Epithelial cell of proximal tubule (primary cell): ENCODE data around the gene TAF6. TPM values are rescaled to one million over a fixed set of nuclear protein-coding genes. Genes with fewer than 3 reads are reported as not detected.
A peak's percentile ranks its signal among the peaks of the same experiment; 100 is the strongest.
"Not testable (repeated sequence)": the region's sequence is repeated elsewhere in the genome, so short reads cannot be mapped to it uniquely, and the experiment has no call there.

Experiments used
- DNase-seq: peaks from one replicate; pipeline ENCODE4 v3.0.0-alpha.2; 2011; ENCODE audit warnings: low read depth
- H3K4me3 ChIP-seq: 2 replicates; pipeline ENCODE4 v1.5.1; 2011; ENCODE audit warnings: low read depth, mild to moderate bottlenecking, low read length
- CTCF ChIP-seq: conservative IDR thresholded peaks from 2 replicates; pipeline ENCODE4 v1.5.1; 2012; ENCODE audit warnings: low read depth, mild to moderate bottlenecking, low read length
- total RNA-seq: library from RNA; depleted of rRNA; stranded (reverse); fragments of >200 nt; gene quantifications from 2 replicates; pipeline ENCODE4 v1.2.3, GENCODE V29; 2015

The TAF6 gene
- total RNA-seq, 1 donor from 2014 or later, result 62.8 TPM

- no peak for DNase-seq
- TF ChIP-seq CTCF, result peak; percentile 97
- no peak overlapping the region for H3K4me3 ChIP-seq
These were observed 13.6 kb upstream of the TAF6 start for GRCh38 chr7:100132697-100133151.

DNA sequence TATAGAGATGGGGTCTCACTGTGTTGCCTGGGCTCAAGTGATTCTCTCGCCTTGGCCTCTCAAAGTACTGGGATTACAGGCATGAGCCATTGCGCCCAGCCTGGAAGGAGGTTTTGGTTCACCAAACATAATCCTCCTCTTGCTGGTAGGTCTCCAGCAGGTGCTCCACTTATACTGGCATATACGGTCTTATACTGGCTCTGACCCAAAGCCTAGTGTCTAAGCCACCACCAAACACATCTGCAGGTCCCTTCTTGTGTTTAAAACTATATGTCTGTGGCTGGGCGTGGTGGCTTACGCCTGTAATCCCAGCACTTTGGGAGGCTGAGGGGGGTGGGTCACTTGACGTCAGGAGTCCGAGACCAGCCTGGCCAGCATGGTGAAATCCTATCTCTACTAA is 13.0 kb upstream of the TAF6 start:
- no peak for DNase-seq
- no peak overlapping the region for H3K4me3 ChIP-seq
- TF ChIP-seq CTCF, result no peak

DNA sequence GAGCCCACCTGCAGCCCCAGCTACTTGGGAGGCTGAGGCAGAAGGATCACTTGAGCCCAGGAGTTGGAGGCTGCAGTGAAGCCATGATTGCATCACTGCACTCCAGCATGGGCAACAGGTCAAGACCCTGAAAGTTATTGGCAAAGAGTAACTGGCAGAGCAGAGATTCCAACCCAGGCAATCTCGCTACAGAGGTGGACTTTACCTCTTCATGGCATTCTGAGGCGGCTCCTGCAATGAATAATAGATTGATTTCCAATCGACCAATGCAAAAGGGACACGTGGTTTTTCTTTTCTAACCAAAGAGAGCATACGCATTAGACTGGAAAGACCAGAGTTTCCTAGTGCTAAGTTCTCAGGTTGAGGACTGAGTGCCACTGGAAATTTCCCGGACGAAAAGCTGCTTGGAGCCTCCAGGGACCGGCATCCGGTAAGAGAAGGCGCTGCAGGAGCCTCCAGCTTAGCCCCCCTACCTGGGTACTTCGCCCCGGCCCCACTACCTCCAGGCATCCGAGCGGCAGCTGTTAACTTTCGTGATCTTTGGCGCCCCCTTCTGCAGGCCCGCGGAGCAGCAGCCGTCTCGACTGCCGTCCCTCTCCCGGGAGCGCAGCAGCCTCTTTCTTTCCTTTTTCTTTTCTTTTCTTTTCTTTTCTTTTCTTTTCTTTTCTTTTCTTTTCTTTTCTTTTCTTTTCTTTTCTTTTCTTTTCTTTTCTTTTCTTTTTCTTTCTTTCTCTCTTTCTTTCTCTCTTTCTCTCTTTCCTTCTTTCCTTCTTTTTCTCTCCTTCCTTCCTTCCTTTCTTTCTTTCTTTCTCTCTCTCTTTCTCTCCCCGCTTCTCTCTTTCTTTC is 11.7 kb upstream of the TAF6 start:
- DNase-seq, result no peak
- peak; percentile 68 for TF ChIP-seq CTCF
- H3K4me3 ChIP-seq, result peak overlapping the region; percentile 43

DNA sequence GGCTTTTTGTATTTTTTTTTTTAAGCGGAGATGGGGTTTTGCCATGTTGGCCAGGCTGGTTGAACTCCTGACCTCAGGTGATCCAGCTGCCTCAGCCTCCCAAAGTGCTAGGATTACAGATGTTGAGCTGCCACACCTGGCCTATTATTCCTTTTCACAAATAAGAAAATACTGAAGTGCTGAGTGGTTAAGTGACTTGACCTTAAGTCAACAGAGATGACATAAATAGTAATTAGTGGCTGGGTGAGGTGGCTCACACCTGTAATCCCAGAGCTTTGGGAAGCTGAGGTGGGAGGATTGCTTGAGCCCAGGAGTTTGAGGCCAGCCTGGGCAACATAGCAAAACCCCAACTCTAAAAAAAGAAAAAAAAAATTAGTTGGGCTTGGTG is 11.1 kb upstream of the TAF6 start:
- H3K4me3 ChIP-seq, DNase-seq: not testable (repeated sequence)

DNA sequence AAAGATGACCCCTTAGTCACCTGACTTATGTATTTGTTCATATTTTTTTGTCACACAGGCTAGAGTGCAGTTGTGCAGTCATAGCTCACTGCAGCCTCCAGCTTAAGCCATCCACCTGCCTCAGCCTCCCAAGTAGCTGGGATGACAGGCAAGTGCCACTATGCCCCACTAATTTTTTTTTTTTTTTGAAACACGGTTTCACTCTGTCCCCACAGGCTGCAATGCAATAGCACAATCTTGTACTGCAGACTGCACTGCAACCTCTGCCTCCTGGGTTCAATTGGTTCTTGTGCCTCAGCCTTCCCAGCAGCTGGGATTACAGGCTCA is 9.4 kb upstream of the TAF6 start:
- no peak overlapping the region for H3K4me3 ChIP-seq
- TF ChIP-seq CTCF, result no peak
- no peak for DNase-seq

DNA sequence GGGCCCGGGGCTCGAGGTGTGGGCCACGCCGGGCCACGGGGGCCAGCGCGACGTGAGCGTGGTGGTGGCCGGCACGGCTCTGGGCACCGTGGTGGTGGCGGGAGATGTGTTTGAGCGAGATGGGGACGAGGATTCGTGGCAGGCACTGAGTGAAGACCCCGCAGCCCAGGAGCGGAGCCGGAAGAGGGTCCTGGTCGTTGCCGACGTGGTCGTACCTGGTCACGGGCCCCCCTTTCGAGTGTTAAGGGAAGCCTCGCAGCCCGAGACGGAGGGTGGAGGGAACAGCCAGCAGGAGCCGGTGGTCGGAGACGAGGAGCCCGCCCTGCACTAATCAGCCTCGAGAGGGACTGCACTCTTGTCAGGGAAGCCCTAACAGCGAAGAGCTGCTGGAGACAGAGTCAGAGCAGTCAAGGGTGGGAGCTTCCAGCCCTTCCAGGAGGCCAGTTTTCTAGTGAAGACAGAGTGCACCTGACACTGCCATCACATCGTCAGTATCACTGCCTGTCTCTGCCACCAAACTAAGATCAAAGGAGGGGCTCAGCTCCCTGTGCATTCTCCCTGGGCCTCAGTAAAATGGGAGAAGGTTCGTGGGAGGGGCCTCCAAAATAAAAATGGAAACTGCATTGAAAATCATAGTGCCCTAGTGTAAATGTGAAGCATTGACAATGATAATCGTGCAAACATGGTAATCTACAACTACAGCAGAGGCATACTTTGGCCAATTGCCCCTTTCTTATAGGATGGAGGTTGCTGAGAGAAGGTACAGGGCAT is 8.9 kb upstream of the TAF6 start:
- no peak for TF ChIP-seq CTCF
- peak overlapping the region; percentile 94 for H3K4me3 ChIP-seq
- no peak for DNase-seq

GRCh38 chr7:100126931-100127865 is 8.0 kb upstream of the TAF6 start, which contains the start of gene MBLAC1:
TSS of gene MBLAC1 (plus strand) at chr7:100126967. CDS start at chr7:100127396, 429 bp downstream.
- peak; percentile 52 for DNase-seq
- H3K4me3 ChIP-seq, result peak within 1 kb of the TSS; percentile 94
- TF ChIP-seq CTCF, result no peak
